ENCODE measurements around the gene ASIC2.

The ASIC2 gene

GRCh38 chr17:33113991-33114370 lies 179.1 kb downstream of the ASIC2 start:
- no peak for DNase-seq (ENCODE audit: low spot score)

GRCh38 chr17:33113276-33113990 lies 179.7 kb downstream of the ASIC2 start:
- no peak for DNase-seq (ENCODE audit: low spot score)

GRCh38 chr17:33112763-33113162 lies 180.3 kb downstream of the ASIC2 start:
- DNase-seq (ENCODE audit: low spot score): no peak

GRCh38 chr17:33109336-33110072 lies 183.6 kb downstream of the ASIC2 start:
- no peak for DNase-seq (ENCODE audit: low spot score)

- DNase-seq (ENCODE audit: low spot score): no peak
These were observed 186.4 kb downstream of the ASIC2 start for GRCh38 chr17:33106525-33107165.

GRCh38 chr17:33105911-33106310 lies 187.2 kb downstream of the ASIC2 start:
- no peak for DNase-seq (ENCODE audit: low spot score)

GRCh38 chr17:33099906-33100305 lies 193.2 kb downstream of the ASIC2 start:
- no peak for DNase-seq (ENCODE audit: low spot score)

GRCh38 chr17:33099252-33099651 lies 193.8 kb downstream of the ASIC2 start:
- DNase-seq (ENCODE audit: low spot score): no peak

- no peak for DNase-seq (ENCODE audit: low spot score)
These were observed 195.7 kb downstream of the ASIC2 start for GRCh38 chr17:33097411-33097810.

GRCh38 chr17:33096161-33096560 lies 196.9 kb downstream of the ASIC2 start:
- no peak for DNase-seq (ENCODE audit: low spot score)

- DNase-seq (ENCODE audit: low spot score): no peak
These were observed 201.8 kb downstream of the ASIC2 start for GRCh38 chr17:33091271-33091670.

GRCh38 chr17:33090806-33091205 lies 202.3 kb downstream of the ASIC2 start:
- no peak for DNase-seq (ENCODE audit: low spot score)

- no peak for DNase-seq (ENCODE audit: low spot score)
These were observed 206.2 kb downstream of the ASIC2 start for GRCh38 chr17:33086878-33087277.

- no peak for DNase-seq (ENCODE audit: low spot score)
These were observed 207.1 kb downstream of the ASIC2 start for GRCh38 chr17:33086041-33086440.

- DNase-seq (ENCODE audit: low spot score): no peak
These were observed 207.8 kb downstream of the ASIC2 start for GRCh38 chr17:33085256-33085655.

GRCh38 chr17:33084755-33085154 lies 208.3 kb downstream of the ASIC2 start:
- DNase-seq (ENCODE audit: low spot score): no peak

GRCh38 chr17:33082529-33083173 lies 210.4 kb downstream of the ASIC2 start:
- DNase-seq (ENCODE audit: low spot score): no peak

- DNase-seq (ENCODE audit: low spot score): no peak
These were observed 213.0 kb downstream of the ASIC2 start for GRCh38 chr17:33080091-33080490.

- no peak for DNase-seq (ENCODE audit: low spot score)
These were observed 213.9 kb downstream of the ASIC2 start for GRCh38 chr17:33079201-33079600.

GRCh38 chr17:33076979-33077378 lies 216.1 kb downstream of the ASIC2 start:
- no peak for DNase-seq (ENCODE audit: low spot score)

GRCh38 chr17:33073416-33073815 lies 219.7 kb downstream of the ASIC2 start:
- DNase-seq (ENCODE audit: low spot score): no peak

- DNase-seq (ENCODE audit: low spot score): no peak
These were observed 220.5 kb downstream of the ASIC2 start for GRCh38 chr17:33072421-33073161.
